Keratinocyte (primary cell): ENCODE data around the gene SBK2.
"Not testable (repeated sequence)": the region's sequence is repeated elsewhere in the genome, so short reads cannot be mapped to it uniquely, and the experiment has no call there.

Source experiments
- EZH2 ChIP-seq: IDR thresholded peaks from one replicate; pipeline ENCODE4 v1.6.1; 2012; ENCODE audit warnings: inconsistent platforms, mild to moderate bottlenecking, low read length, moderate library complexity
- TF ChIP-seq, protein P1 (sequence below), 3 experiments: IDR thresholded peaks in 1 of 3; conservative IDR thresholded peaks in 1 of 3; optimal IDR thresholded peaks in 1 of 3; 2 replicates in 2 of 3; 3 replicates in 1 of 3; pipeline versions ENCODE3 to v1.5.1; 2011; ENCODE audit warnings: low read length in 3 of 3, mild to moderate bottlenecking in 3 of 3, moderate library complexity in 2 of 3, control low read depth in 1 of 3, inconsistent platforms in 1 of 3; ENCODE audit not compliant: insufficient read depth in 2 of 3; ENCODE audit errors: extremely low read depth in 1 of 3

DNA sequence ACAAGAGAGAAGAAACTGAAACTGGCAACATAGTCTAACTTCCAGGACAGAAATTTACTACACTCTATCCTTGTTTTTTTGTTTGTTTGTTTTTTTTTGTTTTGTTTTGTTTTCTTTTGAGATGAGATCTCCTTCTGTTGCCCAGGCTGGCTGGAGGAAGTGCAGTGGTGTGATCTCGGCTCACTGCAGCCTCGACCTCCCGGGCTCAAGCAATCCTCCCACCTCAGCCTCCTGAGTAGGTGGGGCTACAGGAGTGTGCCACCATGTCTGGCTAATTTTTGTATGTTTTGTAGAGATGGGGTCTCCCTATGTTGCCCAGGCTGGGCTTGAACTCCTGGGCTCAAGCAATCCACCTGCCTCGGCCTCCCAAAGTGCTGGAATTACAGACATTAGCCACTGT is 45.4 kb upstream of the SBK2 start:
- TF ChIP-seq, protein P1, sequence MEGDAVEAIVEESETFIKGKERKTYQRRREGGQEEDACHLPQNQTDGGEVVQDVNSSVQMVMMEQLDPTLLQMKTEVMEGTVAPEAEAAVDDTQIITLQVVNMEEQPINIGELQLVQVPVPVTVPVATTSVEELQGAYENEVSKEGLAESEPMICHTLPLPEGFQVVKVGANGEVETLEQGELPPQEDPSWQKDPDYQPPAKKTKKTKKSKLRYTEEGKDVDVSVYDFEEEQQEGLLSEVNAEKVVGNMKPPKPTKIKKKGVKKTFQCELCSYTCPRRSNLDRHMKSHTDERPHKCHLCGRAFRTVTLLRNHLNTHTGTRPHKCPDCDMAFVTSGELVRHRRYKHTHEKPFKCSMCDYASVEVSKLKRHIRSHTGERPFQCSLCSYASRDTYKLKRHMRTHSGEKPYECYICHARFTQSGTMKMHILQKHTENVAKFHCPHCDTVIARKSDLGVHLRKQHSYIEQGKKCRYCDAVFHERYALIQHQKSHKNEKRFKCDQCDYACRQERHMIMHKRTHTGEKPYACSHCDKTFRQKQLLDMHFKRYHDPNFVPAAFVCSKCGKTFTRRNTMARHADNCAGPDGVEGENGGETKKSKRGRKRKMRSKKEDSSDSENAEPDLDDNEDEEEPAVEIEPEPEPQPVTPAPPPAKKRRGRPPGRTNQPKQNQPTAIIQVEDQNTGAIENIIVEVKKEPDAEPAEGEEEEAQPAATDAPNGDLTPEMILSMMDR (optimal IDR thresholded peaks at IDR 0.05 in 1 of 3, IDR thresholded peaks at IDR 0.05 in 1 of 3, conservative IDR thresholded peaks at IDR 0.05 in 1 of 3; ENCODE audit: extremely low read depth in 1 of 3, insufficient read depth in 2 of 3, low read length in 3 of 3), result not testable (repeated sequence)
- TF ChIP-seq EZH2, result not testable (repeated sequence)
